Neutrophil (primary cell): ENCODE results near the gene KCNB1.

Source experiments
- H3K27ac ChIP-seq: fragments of 200-600 bp; sonication (generic); 2 replicates; pipeline ENCODE4 v1.5.1; 2016; ENCODE audit warnings: mild to moderate bottlenecking, moderate library complexity
- H3K27me3 ChIP-seq: fragments of 200-600 bp; sonication (generic); 2 replicates; pipeline ENCODE4 v1.6.0; 2016; ENCODE audit warnings: mild to moderate bottlenecking
- H3K36me3 ChIP-seq: fragments of 200-600 bp; sonication (generic); 2 replicates; pipeline ENCODE4 v1.5.1; 2017
- H3K4me1 ChIP-seq, 2 experiments: fragments of 200-600 bp in 1 of 2; sonication (generic) in 1 of 2; 1 replicate in 1 of 2; 2 replicates in 1 of 2; pipeline versions ENCODE4 v1.5.1 to v1.6.1; 2013 to 2016; ENCODE audit warnings: low read depth in 1 of 2, low read length in 1 of 2, mild to moderate bottlenecking in 1 of 2, moderate library complexity in 1 of 2; ENCODE audit not compliant: control insufficient read depth in 1 of 2, insufficient read depth in 1 of 2
- H3K4me3 ChIP-seq, 2 experiments: fragments of 200-600 bp in 1 of 2; sonication (generic) in 1 of 2; 1 replicate in 1 of 2; 2 replicates in 1 of 2; pipeline ENCODE4 v1.5.1; 2013 to 2016; ENCODE audit warnings: low read depth in 1 of 2, low read length in 1 of 2, mild to moderate bottlenecking in 1 of 2, moderate library complexity in 1 of 2
- H3K9me3 ChIP-seq: fragments of 200-600 bp; sonication (generic); 2 replicates; pipeline ENCODE4 v1.5.1; 2016
- CTCF ChIP-seq: fragments of 200-600 bp; sonication (generic); IDR thresholded peaks from 2 replicates; pipeline ENCODE4 v1.5.1; 2016; ENCODE audit warnings: antibody characterized with exemption

The KCNB1 gene

GRCh38 chr20:49367113-49367512, 115.4 kb downstream of the KCNB1 start:
- no peak for TF ChIP-seq CTCF
- Histone ChIP-seq H3K27ac (no peak overlapping the region), H3K4me3 (no peak overlapping the region), H3K4me1 (no peaks in the 10 kb centered on the region), H3K36me3 (no peaks in the 10 kb centered on the region), H3K9me3 (no peaks in the 10 kb centered on the region), H3K27me3 (peaks cover 67% of the 10 kb centered on the region)

- no peaks in the 10 kb centered on the region for H3K4me1 ChIP-seq
- no peaks in the 10 kb centered on the region for H3K36me3 ChIP-seq
- no peak overlapping the region for H3K4me3 ChIP-seq
- H3K27me3 ChIP-seq, result peaks cover 63% of the 10 kb centered on the region
- H3K9me3 ChIP-seq, result no peaks in the 10 kb centered on the region
- no peak overlapping the region for H3K27ac ChIP-seq
- TF ChIP-seq CTCF, result no peak
Observed at GRCh38 chr20:49366687-49367086, 115.8 kb downstream of the KCNB1 start.

- no peaks in the 10 kb centered on the region for H3K36me3 ChIP-seq
- TF ChIP-seq CTCF, result no peak
- H3K27ac ChIP-seq, result no peak overlapping the region
- no peak overlapping the region for H3K4me3 ChIP-seq
- no peaks in the 10 kb centered on the region for H3K9me3 ChIP-seq
- H3K27me3 ChIP-seq, result peaks cover 35% of the 10 kb centered on the region
- no peaks in the 10 kb centered on the region for H3K4me1 ChIP-seq
Observed at GRCh38 chr20:49361862-49362660, 120.4 kb downstream of the KCNB1 start.

- H3K27me3 ChIP-seq, result peaks cover 32% of the 10 kb centered on the region
- no peak overlapping the region for H3K27ac ChIP-seq
- no peaks in the 10 kb centered on the region for H3K9me3 ChIP-seq
- no peaks in the 10 kb centered on the region for H3K4me1 ChIP-seq
- H3K4me3 ChIP-seq, result no peak overlapping the region
- H3K36me3 ChIP-seq, result no peaks in the 10 kb centered on the region
- TF ChIP-seq CTCF, result no peak
Observed at GRCh38 chr20:49360242-49360968, 122.1 kb downstream of the KCNB1 start.

- Histone ChIP-seq H3K36me3 (no peaks in the 10 kb centered on the region), H3K4me1 (no peaks in the 10 kb centered on the region), H3K9me3 (no peaks in the 10 kb centered on the region), H3K4me3 (no peak overlapping the region), H3K27ac (no peak overlapping the region), H3K27me3 (peaks cover 43% of the 10 kb centered on the region)
- TF ChIP-seq CTCF, result no peak
Observed at GRCh38 chr20:49356676-49357075, 125.8 kb downstream of the KCNB1 start.
